HUES48 (cell line): ENCODE data around the gene C2orf92.
A peak's percentile ranks its signal among the peaks of the same experiment; 100 is the strongest.
"Not testable (repeated sequence)": the region's sequence is repeated elsewhere in the genome, so short reads cannot be mapped to it uniquely, and the experiment has no call there.

Experiments used
- H3K27ac ChIP-seq: one replicate; pipeline ENCODE4 v1.7.0; 2013; ENCODE audit warnings: low read depth, low read length, inconsistent platforms
- H3K27me3 ChIP-seq: 2 replicates; pipeline ENCODE4 v1.6.1; 2013; ENCODE audit warnings: mild to moderate bottlenecking, low read length; ENCODE audit not compliant: control insufficient read depth, insufficient read depth
- H3K36me3 ChIP-seq: 2 replicates; pipeline ENCODE4 v1.6.1; 2013; ENCODE audit warnings: low read length; ENCODE audit not compliant: control insufficient read depth, insufficient read depth
- H3K4me1 ChIP-seq: 2 replicates; pipeline ENCODE4 v1.6.1; 2013; ENCODE audit warnings: mild to moderate bottlenecking, low read length; ENCODE audit not compliant: control insufficient read depth, insufficient read depth
- H3K4me3 ChIP-seq: 2 replicates; pipeline ENCODE4 v1.5.1; 2013; ENCODE audit warnings: mild to moderate bottlenecking, low read depth, low read length
- H3K9ac ChIP-seq: 2 replicates; pipeline ENCODE4 v1.6.1; 2013; ENCODE audit warnings: mild to moderate bottlenecking, low read depth, low read length, moderate library complexity
- H3K9me3 ChIP-seq: 2 replicates; pipeline ENCODE4 v1.6.1; 2013; ENCODE audit warnings: low read length; ENCODE audit not compliant: control insufficient read depth, insufficient read depth

C2orf92 gene

GRCh38 chr2:97707362-97708047 is 38.0 kb downstream of the C2orf92 start:
- no peaks in the 10 kb centered on the region for H3K36me3 ChIP-seq
- H3K4me3 ChIP-seq = no peak overlapping the region
- no peaks in the 10 kb centered on the region for H3K27me3 ChIP-seq
- no peaks in the 10 kb centered on the region for H3K4me1 ChIP-seq
- no peak overlapping the region for H3K27ac ChIP-seq
- no peak overlapping the region for H3K9ac ChIP-seq
- no peaks in the 10 kb centered on the region for H3K9me3 ChIP-seq

DNA sequence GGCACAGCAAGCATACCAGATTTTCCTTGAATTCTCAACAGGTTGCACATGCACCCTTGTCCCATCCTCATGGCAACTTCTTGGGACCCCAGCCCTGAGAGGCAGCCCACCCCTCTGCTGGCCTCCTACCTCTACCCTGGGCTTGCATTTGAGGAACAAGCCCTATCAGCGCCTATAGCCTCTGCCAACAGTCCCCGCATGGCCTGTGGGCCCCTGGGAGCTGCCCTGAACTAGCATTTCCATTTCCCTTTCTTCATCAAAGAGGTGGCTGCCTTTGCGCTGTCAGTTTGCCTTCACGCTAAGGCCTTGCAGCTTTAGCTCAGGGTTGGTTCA is 38.5 kb downstream of the C2orf92 start:
- Histone ChIP-seq H3K27me3 (no peaks in the 10 kb centered on the region), H3K27ac (no peak overlapping the region), H3K4me1 (no peaks in the 10 kb centered on the region), H3K9me3 (no peaks in the 10 kb centered on the region), H3K9ac (no peak overlapping the region), H3K4me3 (no peak overlapping the region), H3K36me3 (no peaks in the 10 kb centered on the region)

DNA sequence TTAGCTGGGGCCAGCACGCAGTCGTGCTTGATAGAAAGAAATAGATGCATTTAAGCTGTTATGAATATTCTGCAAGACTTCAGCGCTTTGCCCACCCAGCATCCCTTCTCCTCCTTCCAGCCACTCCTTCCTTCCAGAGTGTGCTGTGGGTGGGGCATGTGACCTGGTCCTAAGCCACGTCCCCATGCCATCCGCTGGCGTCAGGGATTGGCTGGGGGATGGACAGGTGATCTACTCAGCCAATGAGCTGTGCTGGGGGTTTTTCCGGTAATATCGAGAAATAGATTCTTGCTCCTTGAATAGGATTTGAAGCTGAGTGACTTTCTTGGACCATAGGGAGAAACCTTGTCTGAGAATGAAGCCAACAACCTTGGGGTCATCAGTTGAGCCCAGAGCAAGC is 39.1 kb downstream of the C2orf92 start:
- no peaks in the 10 kb centered on the region for H3K4me1 ChIP-seq
- H3K36me3 ChIP-seq = no peaks in the 10 kb centered on the region
- H3K4me3 ChIP-seq = no peak overlapping the region

DNA sequence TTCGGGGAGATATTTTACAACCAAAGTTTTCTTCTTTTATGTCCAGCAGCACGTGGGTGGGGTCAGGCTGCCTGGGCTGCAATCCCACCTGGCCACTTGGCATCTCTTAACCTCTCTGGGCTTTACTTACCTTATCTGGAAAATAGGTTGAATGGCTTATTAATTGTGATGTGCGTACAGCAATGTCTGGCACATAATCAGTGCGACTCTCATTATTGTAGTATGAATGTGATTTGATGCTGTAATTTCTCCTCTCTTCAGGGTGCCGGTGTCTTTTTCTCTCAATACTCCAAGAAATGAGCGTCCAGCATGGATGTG is 41.8 kb downstream of the C2orf92 start:
- Histone ChIP-seq H3K27me3 (no peaks in the 10 kb centered on the region), H3K36me3 (no peaks in the 10 kb centered on the region), H3K27ac (peak overlapping the region; percentile 54), H3K9ac (no peak overlapping the region), H3K4me1 (no peaks in the 10 kb centered on the region), H3K4me3 (no peak overlapping the region), H3K9me3 (no peaks in the 10 kb centered on the region)

More for the DNA sequence above, 39.1 kb downstream of the C2orf92 start:
- Histone ChIP-seq H3K9me3 (no peaks in the 10 kb centered on the region), H3K27me3 (no peaks in the 10 kb centered on the region), H3K9ac (no peak overlapping the region), H3K27ac (no peak overlapping the region)

DNA sequence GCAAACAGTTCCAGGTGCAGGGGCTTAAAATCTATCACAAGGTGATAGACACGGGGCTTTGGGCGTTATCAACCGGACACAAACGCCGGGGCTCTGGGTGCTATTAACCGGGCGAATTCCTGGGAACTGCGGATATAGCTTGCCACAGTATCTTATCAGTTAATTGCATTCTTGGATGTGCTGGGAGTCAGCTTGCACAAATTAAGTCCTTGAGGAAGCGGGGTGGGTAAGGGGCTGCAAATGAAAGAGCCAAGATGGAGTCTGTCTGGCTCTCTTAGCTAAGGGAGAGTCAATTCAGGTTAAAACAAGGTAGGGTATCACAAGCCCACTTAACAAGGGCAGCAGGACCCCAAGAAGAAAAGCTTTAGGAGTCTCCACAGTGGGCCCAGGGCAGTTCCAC is 42.7 kb downstream of the C2orf92 start:
- H3K27ac ChIP-seq, H3K4me3 ChIP-seq: not testable (repeated sequence)

DNA sequence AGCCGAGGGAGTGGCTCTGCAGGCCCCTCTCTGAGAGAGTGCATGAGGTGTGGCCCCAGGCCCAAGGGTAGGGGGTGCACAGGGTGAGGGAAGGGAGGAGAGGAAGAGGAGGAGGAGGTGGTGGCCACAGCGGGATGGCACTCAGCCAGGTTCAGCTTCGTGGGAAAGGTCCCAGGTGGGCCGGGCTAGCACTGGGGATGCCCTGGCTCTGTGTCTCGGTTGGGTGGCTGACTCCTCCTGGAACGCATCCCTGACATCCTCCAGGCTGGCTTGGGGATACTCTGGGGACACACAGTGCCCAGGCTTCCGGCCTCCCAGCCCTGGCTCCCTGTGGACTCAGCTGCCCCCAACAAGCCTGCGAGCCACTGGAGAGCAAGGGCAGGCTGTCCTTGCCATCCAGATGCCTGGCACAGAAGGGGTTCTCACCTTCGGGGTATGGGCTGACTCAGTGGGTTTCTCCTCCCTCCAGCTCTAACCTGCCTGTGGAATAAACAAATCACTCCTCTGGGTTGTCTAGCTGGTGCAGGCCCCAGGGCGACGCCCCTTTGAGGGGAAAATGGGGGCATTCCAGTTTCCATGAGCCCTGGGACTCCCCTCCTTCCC is 43.3 kb downstream of the C2orf92 start:
- no peaks in the 10 kb centered on the region for H3K9me3 ChIP-seq
- H3K9ac ChIP-seq = no peak overlapping the region
- H3K36me3 ChIP-seq = no peaks in the 10 kb centered on the region
- no peak overlapping the region for H3K4me3 ChIP-seq
- no peaks in the 10 kb centered on the region for H3K4me1 ChIP-seq
- no peak overlapping the region for H3K27ac ChIP-seq
- no peaks in the 10 kb centered on the region for H3K27me3 ChIP-seq

More for the DNA sequence above, 42.7 kb downstream of the C2orf92 start:
- H3K36me3 ChIP-seq, H3K9me3 ChIP-seq, H3K4me1 ChIP-seq, H3K27me3 ChIP-seq, H3K9ac ChIP-seq: not testable (repeated sequence)

- no peak within 1 kb of the TSS for H3K9ac ChIP-seq
- H3K36me3 ChIP-seq = no peaks in the 10 kb centered on the region
- no peak within 1 kb of the TSS for H3K27ac ChIP-seq
- H3K4me1 ChIP-seq = no peaks in the 10 kb centered on the region
- no peaks in the 10 kb centered on the region for H3K9me3 ChIP-seq
- H3K4me3 ChIP-seq = no peak within 1 kb of the TSS
- H3K27me3 ChIP-seq = no peaks in the 10 kb centered on the region
These were observed 44.0 kb downstream of the C2orf92 start, which contains the start of gene ZAP70 for GRCh38 chr2:97713296-97714083. Gene ZAP70 (plus strand): TSS chr2:97713576. CDS start chr2:97724037, 10,461 bp downstream.

- Histone ChIP-seq H3K27ac (no peak overlapping the region), H3K36me3 (no peaks in the 10 kb centered on the region), H3K4me1 (no peaks in the 10 kb centered on the region), H3K9ac (no peak overlapping the region), H3K27me3 (no peaks in the 10 kb centered on the region), H3K9me3 (no peaks in the 10 kb centered on the region), H3K4me3 (no peak overlapping the region)
These were observed 44.8 kb downstream of the C2orf92 start for GRCh38 chr2:97714084-97714949.

- H3K9ac ChIP-seq = no peak overlapping the region
- no peaks in the 10 kb centered on the region for H3K9me3 ChIP-seq
- H3K4me1 ChIP-seq = peaks cover 4% of the 10 kb centered on the region; the same call in 1 of the 2 replicates
- H3K36me3 ChIP-seq = no peaks in the 10 kb centered on the region
- no peaks in the 10 kb centered on the region for H3K27me3 ChIP-seq
- H3K4me3 ChIP-seq = no peak overlapping the region
- H3K27ac ChIP-seq = no peak overlapping the region
These were observed 45.6 kb downstream of the C2orf92 start for GRCh38 chr2:97714950-97715652.

DNA sequence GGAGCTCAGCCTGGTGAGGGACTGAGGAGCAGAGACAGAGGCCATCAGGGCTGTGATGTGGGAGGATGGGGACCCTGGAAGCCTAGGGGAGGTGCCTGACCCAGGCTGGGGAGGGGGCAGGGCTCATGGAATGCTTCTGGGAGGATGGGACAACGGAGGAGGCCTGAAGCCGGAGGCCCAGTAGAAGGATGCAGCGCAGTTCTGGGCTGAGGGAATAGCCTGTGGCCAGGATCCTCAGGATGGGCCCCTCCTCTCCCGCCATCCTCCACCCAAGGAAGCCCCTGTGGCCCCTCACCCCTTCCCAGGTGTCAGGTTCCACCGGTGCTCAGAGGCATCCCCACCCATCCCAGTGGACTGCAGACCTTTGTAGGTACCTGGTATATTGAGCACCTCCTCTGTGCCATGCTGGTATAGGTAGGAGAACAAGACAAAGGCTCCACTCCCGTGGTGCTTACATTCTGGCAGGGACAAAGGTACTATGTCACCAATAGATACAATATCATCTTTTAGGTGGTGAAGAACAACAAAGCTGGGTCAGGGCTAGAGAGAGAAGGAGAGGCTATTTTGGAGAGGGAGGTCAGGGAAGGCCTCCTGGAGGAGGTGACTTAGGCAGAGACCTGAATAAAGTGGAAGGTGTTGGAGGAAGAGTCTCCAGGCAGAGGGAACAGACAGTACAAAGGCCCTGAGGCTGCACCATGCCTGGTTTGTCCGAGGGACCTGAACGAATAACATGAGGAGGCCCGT is 46.6 kb downstream of the C2orf92 start:
- no peaks in the 10 kb centered on the region for H3K27me3 ChIP-seq
- no peak overlapping the region for H3K4me3 ChIP-seq
- no peak overlapping the region for H3K9ac ChIP-seq

More for the DNA sequence above, 46.6 kb downstream of the C2orf92 start:
- Histone ChIP-seq H3K9me3 (no peaks in the 10 kb centered on the region), H3K36me3 (no peaks in the 10 kb centered on the region), H3K4me1 (peaks cover 12% of the 10 kb centered on the region), H3K27ac (no peak overlapping the region)
